OCI-M1 (cell line): ENCODE data around the gene ZNF728.
"Not testable (repeated sequence)": the region's sequence is repeated elsewhere in the genome, so short reads cannot be mapped to it uniquely, and the experiment has no call there.

Experiments
- DNase-seq: peaks from one replicate; lab custom pipeline; 2025; lab: John Stamatoyannopoulos, UW

Gene ZNF728

GRCh38 chr19:23002690-23003422, at the start of gene ZNF728:
TSS of gene ZNF728 (minus strand) at chr19:23003176. CDS start at chr19:23003030, 146 bp downstream.
- peak; percentile 98 for DNase-seq

GRCh38 chr19:23052349-23052748, 49.4 kb upstream of the ZNF728 start:
- no peak for DNase-seq

DNA sequence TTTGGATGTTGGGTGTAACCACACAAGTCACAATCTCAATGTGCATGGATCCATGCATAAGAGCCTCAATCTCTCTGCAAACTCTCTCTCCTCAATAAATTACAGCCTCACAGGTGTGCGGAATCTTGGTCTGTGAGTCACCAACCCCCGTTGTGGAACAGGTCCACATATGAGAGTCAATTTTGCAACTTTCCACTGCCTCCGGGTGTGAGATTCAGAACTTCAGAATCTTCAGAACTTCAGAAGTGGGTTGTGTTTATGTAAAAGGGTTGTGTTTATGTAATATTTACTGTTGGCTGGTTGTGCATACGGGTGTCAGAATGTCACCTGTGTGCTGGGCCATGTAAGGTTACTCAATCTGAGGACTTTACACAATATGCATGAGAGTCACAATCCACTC, 46.3 kb upstream of the ZNF728 start:
- DNase-seq: no peak

DNA sequence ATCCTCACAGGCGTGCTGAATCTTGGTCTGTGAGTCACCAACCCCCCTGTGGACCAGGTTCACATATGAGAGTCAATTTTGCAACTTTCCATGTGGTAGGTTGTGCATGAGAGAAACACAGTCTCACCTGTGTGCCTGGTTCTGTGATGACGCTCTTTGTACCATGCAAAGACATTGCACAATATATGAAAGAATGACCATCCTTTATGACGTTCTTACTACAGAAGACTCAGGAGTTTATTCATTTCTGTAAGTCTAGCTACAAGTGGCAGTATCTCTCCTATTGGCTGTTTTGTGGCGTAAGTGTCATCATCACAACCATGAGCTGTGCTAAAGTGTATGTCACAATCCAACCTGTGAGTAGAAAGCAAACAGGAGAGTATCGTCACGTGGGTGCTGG, 43.8 kb upstream of the ZNF728 start:
- no peak for DNase-seq

DNA sequence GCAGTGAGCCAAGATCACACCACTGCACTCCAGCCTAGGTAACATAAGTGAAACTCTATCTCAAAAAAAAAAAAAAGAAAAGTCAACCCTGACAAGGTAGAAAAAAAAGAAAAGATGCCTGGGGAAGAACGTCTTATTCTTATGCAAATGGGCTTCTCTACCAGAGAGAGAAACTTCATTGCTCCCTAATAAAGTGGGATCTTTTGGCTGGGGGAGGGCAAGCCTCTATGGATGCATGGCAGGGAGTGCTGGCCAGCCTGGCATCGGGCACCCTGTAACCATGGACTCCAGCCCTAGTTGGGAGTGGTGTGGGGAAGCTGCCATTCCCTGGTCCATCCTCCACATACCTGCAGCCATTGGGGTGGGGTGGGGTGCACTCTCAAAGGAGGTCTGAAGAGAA, 30.7 kb upstream of the ZNF728 start:
- no peak for DNase-seq

DNA sequence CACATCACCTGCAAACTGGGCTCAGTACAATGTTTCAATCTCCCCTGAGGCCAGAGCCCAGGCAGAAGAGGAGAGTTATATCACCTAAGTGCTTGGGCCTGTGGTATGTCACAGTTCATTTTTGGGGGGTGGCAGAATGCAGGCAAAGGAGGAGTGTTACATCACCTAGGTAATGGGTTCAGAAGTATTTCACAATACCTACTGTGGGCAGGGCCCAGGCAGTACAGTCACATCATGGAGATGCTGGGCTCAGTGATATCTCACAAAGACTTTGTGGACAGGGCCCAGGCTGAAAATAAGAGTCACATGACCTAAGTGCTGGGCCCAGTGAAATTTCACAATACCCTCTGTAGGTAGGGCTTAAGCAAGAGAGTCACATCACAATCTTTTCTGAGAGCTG, 12.7 kb upstream of the ZNF728 start:
- DNase-seq: peak; percentile 36

DNA sequence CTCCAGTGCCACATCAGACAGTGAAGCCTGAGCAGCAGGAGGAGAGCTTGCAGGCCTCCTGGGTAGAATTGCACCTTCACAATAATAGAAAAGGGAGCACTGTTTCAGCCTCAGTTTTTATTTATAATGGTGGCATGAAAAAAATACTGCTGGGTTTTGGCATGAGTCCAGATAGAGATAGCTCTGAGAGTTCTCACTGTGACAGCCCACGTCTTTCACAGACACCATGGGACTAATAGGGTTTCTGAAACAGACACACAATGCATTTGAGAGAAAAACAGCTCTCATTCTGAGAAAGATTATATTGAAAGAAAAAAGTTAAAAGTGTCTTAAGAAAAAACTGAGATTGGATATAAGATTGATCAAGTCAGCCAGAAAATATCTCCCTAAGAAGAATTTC, 8.0 kb downstream of the ZNF728 start:
- DNase-seq: not testable (repeated sequence)

DNA sequence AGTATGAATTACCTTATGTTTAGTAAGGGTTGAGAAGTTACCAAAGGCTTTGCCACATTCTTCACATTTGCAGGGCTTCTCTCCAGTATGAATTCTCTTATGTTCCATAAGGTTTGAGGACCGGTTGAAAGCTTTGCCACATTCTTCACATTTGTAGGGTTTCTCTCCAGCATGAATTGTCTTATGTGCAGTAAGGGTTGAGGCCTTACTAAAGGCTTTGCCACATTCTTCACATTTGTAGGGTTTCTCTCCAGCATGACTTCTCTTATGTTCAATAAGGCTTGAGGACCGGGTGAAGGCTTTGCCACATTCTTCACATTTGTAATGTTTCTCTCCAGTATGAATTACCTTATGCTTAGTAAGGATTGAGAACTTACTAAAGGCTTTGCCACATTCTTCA, 26.7 kb downstream of the ZNF728 start:
- no peak for DNase-seq

DNA sequence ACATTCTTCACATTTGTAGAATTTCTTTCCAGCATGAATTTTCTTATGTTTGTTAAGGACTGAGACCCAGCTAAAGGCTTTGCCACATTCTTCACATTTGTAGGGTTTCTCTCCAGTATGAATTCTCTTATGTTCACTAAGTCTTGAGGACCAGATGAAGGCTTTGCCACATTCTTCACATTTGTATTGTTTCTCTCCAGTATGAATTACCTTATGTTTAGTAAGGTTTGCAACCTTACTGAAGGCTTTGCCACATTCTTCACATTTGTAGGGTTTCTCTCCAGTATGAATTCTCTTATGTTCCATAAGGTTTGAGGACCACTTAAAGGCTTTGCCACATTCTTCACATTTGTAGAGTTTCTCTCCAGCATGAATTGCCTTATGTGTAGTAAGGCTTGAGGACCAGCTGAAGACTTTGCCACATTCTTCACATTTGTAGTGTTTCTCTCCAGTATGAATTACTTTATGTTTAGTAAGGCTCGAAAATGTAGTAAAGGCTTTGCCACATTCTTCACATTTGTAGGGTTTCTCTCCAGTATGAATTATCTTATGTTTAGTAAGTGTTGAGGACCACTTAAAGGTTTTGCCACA, 27.3 kb downstream of the ZNF728 start:
- DNase-seq: not testable (repeated sequence)

- peak; percentile 44 for DNase-seq
These were observed 57.4 kb downstream of the ZNF728 start for GRCh38 chr19:22945560-22945959.

GRCh38 chr19:22935151-22935550, 67.8 kb downstream of the ZNF728 start:
- no peak for DNase-seq

DNA sequence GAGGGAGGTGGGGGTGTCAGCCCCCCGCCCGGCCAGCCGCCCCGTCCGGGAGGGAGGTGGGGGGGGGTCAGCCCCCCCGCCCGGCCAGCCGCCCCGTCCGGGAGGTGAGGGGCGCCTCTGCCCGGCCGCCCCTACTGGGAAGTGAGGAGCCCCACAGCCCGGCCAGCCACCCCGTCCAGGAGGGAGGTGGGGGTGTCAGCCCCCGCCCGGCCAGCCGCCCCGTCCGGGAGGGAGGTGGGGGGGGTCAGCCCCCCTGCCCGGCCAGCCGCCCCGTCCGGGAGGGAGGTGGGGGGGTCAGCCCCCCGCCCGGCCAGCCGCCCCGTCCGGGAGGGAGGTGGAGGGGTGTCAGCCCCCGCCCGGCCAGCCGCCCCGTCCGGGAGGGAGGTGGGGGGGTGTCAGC, 75.4 kb downstream of the ZNF728 start:
- DNase-seq: not testable (repeated sequence)

GRCh38 chr19:22925181-22925580, 77.8 kb downstream of the ZNF728 start:
- not testable (repeated sequence) for DNase-seq
